Caco-2 (cell line): ENCODE results near the gene CAP2. TPM values are rescaled to one million over a fixed set of nuclear protein-coding genes. Genes with fewer than 3 reads are reported as not detected.

Source experiments
- BruUV-seq: library from RNA; stranded (reverse); fragments of 400-500 nt; replicated peaks from 2 replicates; lab custom pipeline; 2021; lab: Mats Ljungman, UMichigan
- CTCF ChIA-PET: fragments of 300-600 bp; sonication (Branson Sonifier 250); formaldehyde crosslinking; loops from one replicate; lab custom pipeline; 2022; ENCODE audit warnings: antibody characterized with exemption; lab: Charles Lee
- POLR2A ChIA-PET: fragments of 300-600 bp; sonication (Branson Sonifier 250); formaldehyde crosslinking; loops from one replicate; lab custom pipeline; 2022; ENCODE audit warnings: antibody characterized with exemption; lab: Charles Lee
- DNase-seq, 2 experiments: peaks; one replicate each; pipeline versions ENCODE4 v3.0.0 to v3.0.0-alpha.2; 2020 to 2022
- H3K27me3 ChIP-seq: replicated peaks from 2 replicates; pipeline ENCODE4 v1.6.0; 2011; ENCODE audit warnings: low read length; ENCODE audit not compliant: control insufficient read depth, insufficient read depth
- H3K36me3 ChIP-seq: 2 replicates; pipeline ENCODE4 v1.5.1; 2011; ENCODE audit warnings: low read length; ENCODE audit not compliant: control insufficient read depth, insufficient read depth
- H3K4me1 ChIP-seq: fragments of 250-450 bp; sonication (Bioruptor Pico); 2 replicates; pipeline ENCODE4 v1.5.1; 2020; ENCODE audit warnings: mild to moderate bottlenecking
- H3K4me3 ChIP-seq: 2 replicates; pipeline ENCODE4 v1.5.1; 2011; ENCODE audit warnings: low read depth, mild to moderate bottlenecking, control low read depth, low read length
- H3K9me3 ChIP-seq: fragments of 250-450 bp; sonication (Bioruptor Pico); 2 replicates; pipeline ENCODE4 v1.5.1; 2020; ENCODE audit warnings: mild to moderate bottlenecking, moderate library complexity
- H3K27ac Mint-ChIP-seq: one replicate; pipeline ENCODE4 v1.8.0; 2022; ENCODE audit warnings: mixed read lengths; ENCODE audit not compliant: unreplicated experiment
- H3K27me3 Mint-ChIP-seq: one replicate; pipeline ENCODE4 v1.8.0; 2022; ENCODE audit warnings: mixed read lengths; ENCODE audit not compliant: insufficient read depth, unreplicated experiment
- H3K36me3 Mint-ChIP-seq: one replicate; pipeline ENCODE4 v1.8.0; 2022; ENCODE audit warnings: mild to moderate bottlenecking, mixed read lengths; ENCODE audit not compliant: insufficient read depth, unreplicated experiment
- H3K4me1 Mint-ChIP-seq: one replicate; pipeline ENCODE4 v1.8.0; 2022; ENCODE audit warnings: low read depth, mixed read lengths; ENCODE audit not compliant: unreplicated experiment
- H3K4me3 Mint-ChIP-seq: one replicate; pipeline ENCODE4 v1.8.0; 2022; ENCODE audit warnings: mild to moderate bottlenecking, moderate library complexity, mixed read lengths; ENCODE audit not compliant: unreplicated experiment
- H3K9me3 Mint-ChIP-seq: one replicate; pipeline ENCODE4 v1.8.0; 2022; ENCODE audit warnings: mixed read lengths; ENCODE audit not compliant: unreplicated experiment
- CTCF ChIP-seq, 2 experiments: fragments of 200-600 bp in 1 of 2; IDR thresholded peaks; 1 replicate in 1 of 2; 2 replicates in 1 of 2; pipeline versions ENCODE4 v1.5.1 to v1.8.0; 2011 to 2022; ENCODE audit warnings: antibody characterized with exemption in 1 of 2, control low read depth in 1 of 2, inconsistent platforms in 1 of 2, low read depth in 1 of 2, low read length in 1 of 2, mild to moderate bottlenecking in 1 of 2, moderate library complexity in 1 of 2; ENCODE audit not compliant: insufficient read depth in 1 of 2, severe bottlenecking in 1 of 2, unreplicated experiment in 1 of 2
- intact Hi-C: fragments of 100-400 bp; cut with micrococcal nuclease; formaldehyde crosslinking; loops from one replicate; pipeline ENCODE4 v1.10.0; 2022; ENCODE audit not compliant: unreplicated experiment
- total RNA-seq: library from RNA; stranded (reverse); gene quantifications from 2 replicates; pipeline ENCODE4 v1.2.3, GENCODE V29; 2022

Gene CAP2
- total RNA-seq, 1 experiment from 2014 or later: 8.9 TPM

GRCh38 chr6:17494177-17494576, 100.8 kb downstream of the CAP2 start:
- intact Hi-C loops: no loop called here
- no TSS peak for BruUV-seq
- POLR2A ChIA-PET: no interaction called here
- DNase-seq: no peak
- Mint-ChIP-seq H3K27ac (no peak overlapping the region), H3K4me3 (no peak overlapping the region), H3K36me3 (no peaks in the 10 kb centered on the region), H3K27me3 (no peaks in the 10 kb centered on the region), H3K9me3 (no peaks in the 10 kb centered on the region), H3K4me1 (no peaks in the 10 kb centered on the region)
- Histone ChIP-seq H3K36me3 (no peaks in the 10 kb centered on the region), H3K4me3 (no peak overlapping the region), H3K27me3 (no peaks in the 10 kb centered on the region), H3K9me3 (no peaks in the 10 kb centered on the region), H3K4me1 (no peaks in the 10 kb centered on the region)
- no peak for TF ChIP-seq CTCF (IDR thresholded peaks at IDR 0.05; ENCODE audit: insufficient read depth in 1 of 2, low read depth in 1 of 2, low read length in 1 of 2, severe bottlenecking in 1 of 2, unreplicated experiment in 1 of 2)
- CTCF ChIA-PET: no interaction called here

GRCh38 chr6:17494919-17495318, 101.5 kb downstream of the CAP2 start:
- Mint-ChIP-seq H3K4me1 (no peaks in the 10 kb centered on the region), H3K27ac (no peak overlapping the region), H3K27me3 (no peaks in the 10 kb centered on the region), H3K4me3 (no peak overlapping the region), H3K36me3 (no peaks in the 10 kb centered on the region), H3K9me3 (no peaks in the 10 kb centered on the region)
- H3K9me3 ChIP-seq: no peaks in the 10 kb centered on the region
- intact Hi-C loops: no loop called here
- H3K36me3 ChIP-seq: no peaks in the 10 kb centered on the region
- ChIA-PET POLR2A (interaction anchor here (0.6 kb wide), 1 partner anchor 105 kb away, joined by 11 read pairs; the partner anchor contains the start of gene FAM8A1), CTCF (no interaction called here)
- H3K4me3 ChIP-seq: no peak overlapping the region
- H3K27me3 ChIP-seq: no peaks in the 10 kb centered on the region
- no peak for DNase-seq
- no peak for TF ChIP-seq CTCF (IDR thresholded peaks at IDR 0.05; ENCODE audit: insufficient read depth in 1 of 2, low read depth in 1 of 2, low read length in 1 of 2, severe bottlenecking in 1 of 2, unreplicated experiment in 1 of 2)
- no TSS peak for BruUV-seq
- H3K4me1 ChIP-seq: no peaks in the 10 kb centered on the region

GRCh38 chr6:17497535-17498095, 104.2 kb downstream of the CAP2 start:
- TF ChIP-seq CTCF (IDR thresholded peaks at IDR 0.05; ENCODE audit: insufficient read depth in 1 of 2, low read depth in 1 of 2, low read length in 1 of 2, severe bottlenecking in 1 of 2, unreplicated experiment in 1 of 2): no peak
- Histone ChIP-seq H3K27me3 (no peaks in the 10 kb centered on the region), H3K9me3 (no peaks in the 10 kb centered on the region), H3K4me3 (no peak overlapping the region), H3K36me3 (no peaks in the 10 kb centered on the region), H3K4me1 (no peaks in the 10 kb centered on the region)
- no peaks in the 10 kb centered on the region for H3K9me3 Mint-ChIP-seq
- ChIA-PET CTCF (no interaction called here), POLR2A (no interaction called here)
- H3K36me3 Mint-ChIP-seq: no peaks in the 10 kb centered on the region
- no peak overlapping the region for H3K4me3 Mint-ChIP-seq
- no peak for DNase-seq
- no peak overlapping the region for H3K27ac Mint-ChIP-seq
- intact Hi-C loops: no loop called here
- H3K27me3 Mint-ChIP-seq: no peaks in the 10 kb centered on the region
- BruUV-seq: no TSS peak
- no peaks in the 10 kb centered on the region for H3K4me1 Mint-ChIP-seq
